ENCODE results near the gene HRH2.

Gene HRH2

GRCh38 chr5:175672976-175673648 lies 15.2 kb downstream of the HRH2 start:
- Histone ChIP-seq H3K27ac (ENCODE audit: low read length) (no peak overlapping the region), H3K36me3 (ENCODE audit: control insufficient read depth, insufficient read depth, low read length) (no peaks in the 10 kb centered on the region), H3K9me3 (ENCODE audit: control insufficient read depth, insufficient read depth, low read length) (no peaks in the 10 kb centered on the region), H3K4me3 (ENCODE audit: low read length) (no peak overlapping the region), H3K4me1 (ENCODE audit: control insufficient read depth, insufficient read depth, low read length) (no peaks in the 10 kb centered on the region; the same call in 1 of the 2 replicates), H3K27me3 (ENCODE audit: control insufficient read depth, insufficient read depth, low read length) (no peaks in the 10 kb centered on the region)
- WGBS (ENCODE audit: insufficient coverage, insufficient read length) = no CpG with 5 or more reads among the region's 12 CpGs
- no peak for DNase-seq (ENCODE audit: low read depth, low spot score)

DNA sequence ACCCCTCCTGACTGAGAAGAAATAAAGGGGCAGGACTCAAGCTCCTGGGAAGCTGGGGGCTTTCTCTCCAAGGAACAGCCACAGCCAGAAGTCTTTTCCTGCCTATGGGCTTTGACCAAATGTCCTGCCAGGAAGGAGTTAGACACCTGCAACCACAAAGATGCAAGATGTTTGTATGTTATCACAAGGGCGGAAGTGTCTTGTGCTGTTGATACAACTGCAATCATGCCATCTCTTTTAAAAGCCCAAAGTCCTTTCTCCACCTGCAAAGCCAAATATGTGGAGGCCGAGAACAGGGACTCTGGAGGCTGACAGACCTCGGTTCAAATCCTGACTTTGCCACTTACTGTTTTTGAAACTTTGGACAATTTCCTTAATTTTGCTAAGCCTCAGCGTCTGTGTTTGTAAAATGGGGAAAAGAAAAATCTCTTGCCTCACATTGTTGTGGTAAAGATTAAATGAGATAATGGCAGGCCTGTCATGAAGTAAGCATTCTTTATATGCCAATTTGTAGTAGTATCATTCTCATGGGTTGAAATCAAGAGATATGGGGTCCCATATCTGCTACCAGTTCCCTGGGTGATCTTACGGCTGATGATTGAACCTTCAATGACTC lies 17.0 kb downstream of the HRH2 start:
- DNase-seq (ENCODE audit: low read depth, low spot score) = no peak
- H3K27ac ChIP-seq (ENCODE audit: low read length) = no peak overlapping the region
- H3K9me3 ChIP-seq (ENCODE audit: control insufficient read depth, insufficient read depth, low read length) = no peaks in the 10 kb centered on the region
- no CpG with 5 or more reads among the region's 5 CpGs for WGBS (ENCODE audit: insufficient coverage, insufficient read length)
- no peaks in the 10 kb centered on the region for H3K36me3 ChIP-seq (ENCODE audit: control insufficient read depth, insufficient read depth, low read length)
- H3K4me1 ChIP-seq (ENCODE audit: control insufficient read depth, insufficient read depth, low read length) = no peaks in the 10 kb centered on the region; the same call in 1 of the 2 replicates
- H3K4me3 ChIP-seq (ENCODE audit: low read length) = no peak overlapping the region
- H3K27me3 ChIP-seq (ENCODE audit: control insufficient read depth, insufficient read depth, low read length) = no peaks in the 10 kb centered on the region

DNA sequence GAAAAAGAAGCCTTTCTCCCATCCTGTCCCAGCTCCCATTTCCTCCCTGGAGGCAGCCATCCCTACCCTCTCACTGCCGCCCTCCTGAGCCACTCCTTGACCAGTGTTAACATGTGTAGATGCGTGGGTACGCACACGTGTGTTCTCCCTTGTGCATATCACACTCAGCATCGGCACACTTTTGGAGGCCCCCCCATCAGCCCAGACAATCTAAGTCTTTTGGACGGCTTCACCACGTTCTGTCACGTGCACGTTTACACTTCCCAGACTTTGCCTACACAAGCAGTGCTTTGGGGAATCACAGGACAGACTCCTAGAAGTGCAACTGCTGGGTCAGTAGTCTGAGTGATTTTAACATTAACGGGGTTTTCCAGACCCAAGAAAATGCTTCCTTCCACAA lies 18.0 kb downstream of the HRH2 start:
- WGBS (ENCODE audit: insufficient coverage, insufficient read length) = no CpG with 5 or more reads among the region's 10 CpGs
- DNase-seq (ENCODE audit: low read depth, low spot score) = no peak
- Histone ChIP-seq H3K9me3 (ENCODE audit: control insufficient read depth, insufficient read depth, low read length) (no peaks in the 10 kb centered on the region), H3K4me1 (ENCODE audit: control insufficient read depth, insufficient read depth, low read length) (no peaks in the 10 kb centered on the region; the same call in 1 of the 2 replicates), H3K27me3 (ENCODE audit: control insufficient read depth, insufficient read depth, low read length) (no peaks in the 10 kb centered on the region), H3K36me3 (ENCODE audit: control insufficient read depth, insufficient read depth, low read length) (no peaks in the 10 kb centered on the region), H3K4me3 (ENCODE audit: low read length) (no peak overlapping the region), H3K27ac (ENCODE audit: low read length) (no peak overlapping the region)

GRCh38 chr5:175677571-175677970 lies 19.7 kb downstream of the HRH2 start:
- H3K36me3 ChIP-seq (ENCODE audit: control insufficient read depth, insufficient read depth, low read length) = no peaks in the 10 kb centered on the region
- no peaks in the 10 kb centered on the region; the same call in 1 of the 2 replicates for H3K4me1 ChIP-seq (ENCODE audit: control insufficient read depth, insufficient read depth, low read length)
- no peak for DNase-seq (ENCODE audit: low read depth, low spot score)
- H3K27me3 ChIP-seq (ENCODE audit: control insufficient read depth, insufficient read depth, low read length) = no peaks in the 10 kb centered on the region
- H3K4me3 ChIP-seq (ENCODE audit: low read length) = no peak overlapping the region
- no peaks in the 10 kb centered on the region for H3K9me3 ChIP-seq (ENCODE audit: control insufficient read depth, insufficient read depth, low read length)
- no CpG with 5 or more reads among the region's 13 CpGs for WGBS (ENCODE audit: insufficient coverage, insufficient read length)
- no peak overlapping the region for H3K27ac ChIP-seq (ENCODE audit: low read length)

DNA sequence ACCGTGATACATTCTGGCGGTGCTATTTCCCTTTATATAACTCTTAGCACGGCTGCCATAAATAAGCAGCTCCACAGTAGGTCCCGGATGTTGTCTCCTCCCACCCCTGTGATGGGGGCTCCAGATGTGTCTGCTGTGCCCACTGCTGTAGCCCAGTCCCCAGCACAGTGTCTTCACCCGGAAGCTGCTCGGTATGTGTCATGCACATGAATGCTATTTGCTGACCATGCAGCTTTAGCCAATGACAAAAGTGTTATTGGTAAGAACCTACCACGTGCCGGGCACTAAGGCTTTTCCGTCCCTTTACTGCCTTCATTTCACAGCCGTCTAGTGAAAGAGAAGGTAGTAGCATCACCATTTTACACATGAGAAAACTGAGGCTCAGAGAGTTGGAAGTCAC lies 20.2 kb downstream of the HRH2 start:
- no CpG with 5 or more reads among the region's 10 CpGs for WGBS (ENCODE audit: insufficient coverage, insufficient read length)
- no peaks in the 10 kb centered on the region for H3K27me3 ChIP-seq (ENCODE audit: control insufficient read depth, insufficient read depth, low read length)
- no peaks in the 10 kb centered on the region for H3K9me3 ChIP-seq (ENCODE audit: control insufficient read depth, insufficient read depth, low read length)
- no peak for DNase-seq (ENCODE audit: low read depth, low spot score)
- H3K36me3 ChIP-seq (ENCODE audit: control insufficient read depth, insufficient read depth, low read length) = no peaks in the 10 kb centered on the region
- no peak overlapping the region for H3K27ac ChIP-seq (ENCODE audit: low read length)
- H3K4me3 ChIP-seq (ENCODE audit: low read length) = no peak overlapping the region
- no peaks in the 10 kb centered on the region; the same call in 1 of the 2 replicates for H3K4me1 ChIP-seq (ENCODE audit: control insufficient read depth, insufficient read depth, low read length)

DNA sequence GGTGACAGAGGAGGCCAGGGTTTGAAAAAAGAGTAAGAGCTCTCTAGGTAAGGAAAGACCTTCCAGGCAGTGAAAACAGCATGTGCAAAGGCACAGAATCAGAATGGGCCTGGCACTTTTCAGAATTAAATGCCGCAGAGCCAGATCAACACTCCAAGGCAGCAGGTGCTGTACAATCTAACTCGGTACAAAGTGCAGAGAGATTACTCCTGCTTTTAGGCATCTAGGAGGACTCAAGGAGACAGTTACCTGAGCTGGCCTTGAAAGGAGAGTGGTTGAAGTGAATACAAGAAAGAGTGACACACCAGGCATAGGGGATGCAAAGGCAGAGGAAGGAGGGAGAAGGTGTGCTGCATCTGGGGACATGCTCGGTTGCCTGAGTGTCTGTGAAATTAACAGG lies 21.5 kb downstream of the HRH2 start:
- H3K27me3 ChIP-seq (ENCODE audit: control insufficient read depth, insufficient read depth, low read length) = no peaks in the 10 kb centered on the region
- no peak overlapping the region for H3K4me3 ChIP-seq (ENCODE audit: low read length)

DNA sequence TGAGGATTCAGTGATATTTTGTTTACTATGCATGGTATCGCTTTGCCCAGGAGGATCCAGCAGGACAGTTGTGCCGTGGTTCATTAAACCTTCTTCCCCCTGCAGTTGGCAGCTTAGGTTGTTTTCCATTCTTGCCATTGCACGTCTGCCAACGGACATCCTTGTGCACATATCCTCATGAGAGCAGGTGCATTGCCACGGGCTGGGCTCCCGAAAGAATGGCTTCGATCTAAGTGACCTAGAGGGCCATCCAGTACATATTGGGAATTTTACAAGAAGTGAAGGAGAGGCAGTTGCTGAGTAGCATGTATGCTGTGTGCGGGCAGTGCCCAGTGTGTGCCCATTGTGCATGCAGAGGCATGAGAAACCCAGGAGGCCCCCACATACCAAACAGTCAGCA lies 22.1 kb downstream of the HRH2 start:
- Histone ChIP-seq H3K27me3 (ENCODE audit: control insufficient read depth, insufficient read depth, low read length) (no peaks in the 10 kb centered on the region), H3K9me3 (ENCODE audit: control insufficient read depth, insufficient read depth, low read length) (no peaks in the 10 kb centered on the region), H3K36me3 (ENCODE audit: control insufficient read depth, insufficient read depth, low read length) (no peaks in the 10 kb centered on the region), H3K4me3 (ENCODE audit: low read length) (no peak overlapping the region), H3K27ac (ENCODE audit: low read length) (no peak overlapping the region), H3K4me1 (ENCODE audit: control insufficient read depth, insufficient read depth, low read length) (no peaks in the 10 kb centered on the region; the same call in 1 of the 2 replicates)
- WGBS (ENCODE audit: insufficient coverage, insufficient read length) = no CpG with 5 or more reads among the region's 8 CpGs
- no peak for DNase-seq (ENCODE audit: low read depth, low spot score)

More for the DNA sequence above, 21.5 kb downstream of the HRH2 start:
- DNase-seq (ENCODE audit: low read depth, low spot score) = no peak
- no peaks in the 10 kb centered on the region for H3K36me3 ChIP-seq (ENCODE audit: control insufficient read depth, insufficient read depth, low read length)
- no peaks in the 10 kb centered on the region; the same call in 1 of the 2 replicates for H3K4me1 ChIP-seq (ENCODE audit: control insufficient read depth, insufficient read depth, low read length)
- H3K9me3 ChIP-seq (ENCODE audit: control insufficient read depth, insufficient read depth, low read length) = no peaks in the 10 kb centered on the region
- WGBS (ENCODE audit: insufficient coverage, insufficient read length) = no CpG with 5 or more reads among the region's 3 CpGs
- no peak overlapping the region for H3K27ac ChIP-seq (ENCODE audit: low read length)

GRCh38 chr5:175680463-175680862 lies 22.6 kb downstream of the HRH2 start:
- no CpG with 5 or more reads among the region's 7 CpGs for WGBS (ENCODE audit: insufficient coverage, insufficient read length)
- DNase-seq (ENCODE audit: low read depth, low spot score) = no peak

GRCh38 chr5:175681045-175681967 lies 23.4 kb downstream of the HRH2 start:
- no peaks in the 10 kb centered on the region for H3K36me3 ChIP-seq (ENCODE audit: control insufficient read depth, insufficient read depth, low read length)
- H3K27me3 ChIP-seq (ENCODE audit: control insufficient read depth, insufficient read depth, low read length) = no peaks in the 10 kb centered on the region
- no peak for DNase-seq (ENCODE audit: low read depth, low spot score)
- H3K9me3 ChIP-seq (ENCODE audit: control insufficient read depth, insufficient read depth, low read length) = no peaks in the 10 kb centered on the region
- no peaks in the 10 kb centered on the region; the same call in 1 of the 2 replicates for H3K4me1 ChIP-seq (ENCODE audit: control insufficient read depth, insufficient read depth, low read length)
- H3K4me3 ChIP-seq (ENCODE audit: low read length) = no peak overlapping the region
- WGBS (ENCODE audit: insufficient coverage, insufficient read length) = no CpG with 5 or more reads among the region's 21 CpGs
- H3K27ac ChIP-seq (ENCODE audit: low read length) = no peak overlapping the region

More at GRCh38 chr5:175680463-175680862, 22.6 kb downstream of the HRH2 start:
- Histone ChIP-seq H3K36me3 (ENCODE audit: control insufficient read depth, insufficient read depth, low read length) (no peaks in the 10 kb centered on the region), H3K9me3 (ENCODE audit: control insufficient read depth, insufficient read depth, low read length) (no peaks in the 10 kb centered on the region), H3K4me1 (ENCODE audit: control insufficient read depth, insufficient read depth, low read length) (no peaks in the 10 kb centered on the region; the same call in 1 of the 2 replicates), H3K27me3 (ENCODE audit: control insufficient read depth, insufficient read depth, low read length) (no peaks in the 10 kb centered on the region), H3K27ac (ENCODE audit: low read length) (no peak overlapping the region), H3K4me3 (ENCODE audit: low read length) (no peak overlapping the region)

DNA sequence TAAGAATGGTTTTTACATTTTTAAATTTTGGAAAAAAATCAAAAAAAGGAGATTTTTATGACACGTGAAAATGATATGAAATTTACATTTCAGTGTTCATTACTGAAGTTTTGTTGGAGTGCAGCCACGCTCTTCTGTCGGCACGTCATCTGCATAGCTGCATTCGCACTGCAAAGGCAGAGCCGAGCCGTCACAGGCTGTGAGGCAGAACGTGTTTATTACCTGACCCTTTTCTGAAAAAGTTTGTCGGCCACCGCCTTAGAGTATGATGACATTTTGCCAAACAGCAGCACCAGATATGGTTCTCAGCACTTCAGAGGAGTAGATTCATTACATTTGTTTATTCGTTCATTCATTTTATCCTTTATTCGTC lies 24.1 kb downstream of the HRH2 start:
- no peaks in the 10 kb centered on the region; the same call in 1 of the 2 replicates for H3K4me1 ChIP-seq (ENCODE audit: control insufficient read depth, insufficient read depth, low read length)
- no peaks in the 10 kb centered on the region for H3K36me3 ChIP-seq (ENCODE audit: control insufficient read depth, insufficient read depth, low read length)
- no peak overlapping the region for H3K27ac ChIP-seq (ENCODE audit: low read length)
- WGBS (ENCODE audit: insufficient coverage, insufficient read length) = no CpG with 5 or more reads among the region's 12 CpGs
- no peaks in the 10 kb centered on the region for H3K9me3 ChIP-seq (ENCODE audit: control insufficient read depth, insufficient read depth, low read length)
- no peak for DNase-seq (ENCODE audit: low read depth, low spot score)
- no peak overlapping the region for H3K4me3 ChIP-seq (ENCODE audit: low read length)
- H3K27me3 ChIP-seq (ENCODE audit: control insufficient read depth, insufficient read depth, low read length) = no peaks in the 10 kb centered on the region

Data from iPS DF 6.9 (cell line).